SU-DHL-6 (cell line): ENCODE data around the gene GBF1.

ENCODE experiments used
- H2AFZ ChIP-seq: fragments of 200-600 bp; sonication (generic); 2 replicates; pipeline ENCODE4 v1.6.1; 2014; ENCODE audit warnings: low read depth, mild to moderate bottlenecking, moderate library complexity, mixed read lengths, antibody characterized with exemption, low read length; ENCODE audit not compliant: severe bottlenecking
- H3F3A ChIP-seq: fragments of 200-600 bp; shearing (Covaris generic); 2 replicates; pipeline ENCODE4 v1.6.0; 2016; ENCODE audit warnings: antibody characterized with exemption, mild to moderate bottlenecking; ENCODE audit not compliant: insufficient read depth
- H3K27ac ChIP-seq: fragments of 200-600 bp; sonication (generic); 2 replicates; pipeline ENCODE4 v1.5.1; 2016; ENCODE audit warnings: low read depth, mild to moderate bottlenecking, low read length, moderate library complexity, mixed read lengths
- H3K27me3 ChIP-seq: fragments of 200-600 bp; sonication (generic), shearing (Covaris generic); 2 replicates; pipeline ENCODE4 v1.6.0; 2014; ENCODE audit warnings: mild to moderate bottlenecking, low read length
- H3K36me3 ChIP-seq: fragments of 200-600 bp; sonication (generic); 2 replicates; pipeline ENCODE4 v1.6.1; 2014; ENCODE audit warnings: mild to moderate bottlenecking, low read length, mixed read lengths
- H3K4me2 ChIP-seq: fragments of 300-600, 200-600 bp; shearing (Covaris generic), sonication (generic); 2 replicates; pipeline ENCODE4 v1.6.0; 2014; ENCODE audit warnings: low read length, low read depth, mild to moderate bottlenecking; ENCODE audit not compliant: poor library complexity, severe bottlenecking
- H3K4me3 ChIP-seq: fragments of 200-600 bp; sonication (generic); 2 replicates; pipeline ENCODE4 v1.5.1; 2014; ENCODE audit warnings: antibody characterized with exemption, low read length, mild to moderate bottlenecking, mixed read lengths; ENCODE audit not compliant: insufficient read depth, poor library complexity, severe bottlenecking
- H3K79me2 ChIP-seq: fragments of 200-600 bp; sonication (generic); 2 replicates; pipeline ENCODE4 v1.6.1; 2014; ENCODE audit warnings: mild to moderate bottlenecking, low read length, moderate library complexity; ENCODE audit not compliant: insufficient read depth
- H3K9ac ChIP-seq: fragments of 200-600 bp; sonication (generic); 2 replicates; pipeline ENCODE4 v1.7.0; 2014; ENCODE audit warnings: mild to moderate bottlenecking, low read length
- H3K9me2 ChIP-seq: fragments of 200-600 bp; sonication (generic); replicated peaks from 2 replicates; pipeline ENCODE4 v1.6.1; 2014; ENCODE audit warnings: low read length; ENCODE audit not compliant: insufficient read depth
- H3K9me3 ChIP-seq: fragments of 200-600 bp; sonication (generic); 2 replicates; pipeline ENCODE4 v1.6.1; 2014; ENCODE audit warnings: low read length, mixed read lengths; ENCODE audit not compliant: insufficient read depth
- H4K20me1 ChIP-seq: fragments of 200-600 bp; sonication (generic); 2 replicates; pipeline ENCODE4 v1.6.1; 2014; ENCODE audit warnings: low read depth, mild to moderate bottlenecking, antibody characterized with exemption, low read length, moderate library complexity, mixed read lengths
- EZH2phosphoT487 ChIP-seq: fragments of 200-600 bp; sonication (generic), shearing (Covaris generic); conservative IDR thresholded peaks from 2 replicates; pipeline ENCODE4 v1.6.1; 2018; ENCODE audit warnings: mild to moderate bottlenecking, antibody characterized with exemption, low read length, moderate library complexity, mixed read lengths
- TF ChIP-seq, protein P1 (sequence below): fragments of 200-600 bp; sonication (generic); IDR thresholded peaks from one replicate; pipeline ENCODE4 v1.5.1; 2017; ENCODE audit warnings: antibody characterized with exemption, mild to moderate bottlenecking, low read length, moderate library complexity; ENCODE audit not compliant: insufficient read depth, poor library complexity, severe bottlenecking

Gene GBF1

DNA sequence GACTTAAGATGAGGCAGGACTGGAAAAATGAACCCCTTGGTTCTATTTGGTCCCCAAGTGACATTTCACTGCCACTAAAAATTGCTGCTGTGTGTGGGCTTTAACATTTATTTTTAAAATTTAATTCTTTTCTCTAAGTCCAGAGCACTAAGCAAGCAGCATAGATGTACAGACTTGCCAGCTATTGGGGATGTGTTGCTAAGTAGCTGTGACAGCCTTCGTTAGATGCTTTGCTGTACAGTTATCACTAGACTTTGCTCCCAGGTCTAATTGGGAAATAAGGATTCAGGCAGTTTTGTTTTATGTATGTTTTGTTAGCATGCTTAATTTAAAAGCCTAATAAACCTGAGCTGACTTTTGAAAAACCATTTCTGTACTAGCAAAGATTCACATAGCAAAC, 51.8 kb downstream of the GBF1 start:
- TF ChIP-seq, protein P1, sequence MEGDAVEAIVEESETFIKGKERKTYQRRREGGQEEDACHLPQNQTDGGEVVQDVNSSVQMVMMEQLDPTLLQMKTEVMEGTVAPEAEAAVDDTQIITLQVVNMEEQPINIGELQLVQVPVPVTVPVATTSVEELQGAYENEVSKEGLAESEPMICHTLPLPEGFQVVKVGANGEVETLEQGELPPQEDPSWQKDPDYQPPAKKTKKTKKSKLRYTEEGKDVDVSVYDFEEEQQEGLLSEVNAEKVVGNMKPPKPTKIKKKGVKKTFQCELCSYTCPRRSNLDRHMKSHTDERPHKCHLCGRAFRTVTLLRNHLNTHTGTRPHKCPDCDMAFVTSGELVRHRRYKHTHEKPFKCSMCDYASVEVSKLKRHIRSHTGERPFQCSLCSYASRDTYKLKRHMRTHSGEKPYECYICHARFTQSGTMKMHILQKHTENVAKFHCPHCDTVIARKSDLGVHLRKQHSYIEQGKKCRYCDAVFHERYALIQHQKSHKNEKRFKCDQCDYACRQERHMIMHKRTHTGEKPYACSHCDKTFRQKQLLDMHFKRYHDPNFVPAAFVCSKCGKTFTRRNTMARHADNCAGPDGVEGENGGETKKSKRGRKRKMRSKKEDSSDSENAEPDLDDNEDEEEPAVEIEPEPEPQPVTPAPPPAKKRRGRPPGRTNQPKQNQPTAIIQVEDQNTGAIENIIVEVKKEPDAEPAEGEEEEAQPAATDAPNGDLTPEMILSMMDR: no peak
- TF ChIP-seq EZH2phosphoT487: no peak
- H3K27me3 ChIP-seq: no peaks in the 10 kb centered on the region
- no peak overlapping the region for H3K27ac ChIP-seq
- peaks cover 27% of the 10 kb centered on the region for H3K79me2 ChIP-seq
- H3K9me3 ChIP-seq: no peaks in the 10 kb centered on the region
- H3K36me3 ChIP-seq: no peaks in the 10 kb centered on the region; the same call in 1 of the 2 replicates
- no peak overlapping the region for H3K9ac ChIP-seq
- no peak overlapping the region for H3K4me2 ChIP-seq
- H4K20me1 ChIP-seq: peaks cover 12% of the 10 kb centered on the region; the same call in 1 of the 2 replicates
- no peak overlapping the region for H2AFZ ChIP-seq
- no peaks in the 10 kb centered on the region for H3K9me2 ChIP-seq
- H3F3A ChIP-seq: peaks cover 3% of the 10 kb centered on the region; the same call in 1 of the 2 replicates
- no peak overlapping the region for H3K4me3 ChIP-seq

DNA sequence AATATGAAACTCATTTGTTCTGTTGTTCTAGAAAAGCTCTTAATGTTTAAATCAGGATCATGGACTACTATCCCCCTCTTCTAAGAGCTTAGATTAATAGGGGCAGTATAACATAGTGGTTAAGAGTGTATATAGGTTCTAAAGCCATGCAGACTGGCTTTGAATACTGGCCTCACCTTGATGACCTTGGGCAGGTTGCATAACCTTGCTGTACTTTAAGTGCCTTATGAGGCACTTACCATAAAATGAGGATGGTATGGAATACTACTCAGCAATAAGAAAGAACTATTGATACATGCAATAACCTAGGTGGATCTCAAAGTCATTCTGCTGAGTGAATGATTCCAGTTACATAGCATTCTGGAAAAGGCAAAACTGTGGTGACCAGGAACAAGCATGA, 53.6 kb downstream of the GBF1 start:
- peaks cover 28% of the 10 kb centered on the region for H3K79me2 ChIP-seq
- H2AFZ ChIP-seq: no peak overlapping the region

DNA sequence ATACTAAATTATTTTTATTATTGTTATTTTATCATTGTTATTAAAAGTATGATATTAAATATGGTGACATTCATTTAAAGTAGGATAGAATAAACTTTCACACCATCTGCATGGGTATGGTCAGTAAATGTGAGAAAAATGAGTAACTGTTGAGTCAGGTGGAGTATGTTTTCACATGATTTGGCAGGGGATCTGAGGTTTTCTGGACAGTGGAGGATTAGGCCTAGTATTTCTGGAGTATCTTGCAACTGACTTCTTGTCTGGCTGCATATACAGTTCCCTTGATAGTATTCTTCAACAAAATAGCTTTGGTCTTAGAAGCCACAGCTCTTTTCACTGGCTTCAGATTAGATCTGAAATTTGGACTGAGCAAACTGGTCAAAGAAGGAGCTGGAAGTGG, 54.5 kb downstream of the GBF1 start:
- no peaks in the 10 kb centered on the region for H3K9me2 ChIP-seq
- no peaks in the 10 kb centered on the region for H3K9me3 ChIP-seq
- no peak overlapping the region for H2AFZ ChIP-seq
- no peak overlapping the region for H3K4me3 ChIP-seq
- no peak overlapping the region for H3K4me2 ChIP-seq
- no peaks in the 10 kb centered on the region for H3K27me3 ChIP-seq
- no peak overlapping the region for H3K9ac ChIP-seq
- H4K20me1 ChIP-seq: 0 out of 2 replicates have a peak, but pooled peaks cover 10% of the 10 kb centered on the region
- H3K36me3 ChIP-seq: no peaks in the 10 kb centered on the region; the same call in 1 of the 2 replicates
- H3F3A ChIP-seq: peaks cover 3% of the 10 kb centered on the region; the same call in 1 of the 2 replicates
- TF ChIP-seq EZH2phosphoT487: no peak
- TF ChIP-seq, protein P1: no peak
- H3K27ac ChIP-seq: no peak overlapping the region
- peaks cover 33% of the 10 kb centered on the region for H3K79me2 ChIP-seq

More for the DNA sequence above, 53.6 kb downstream of the GBF1 start:
- H3K4me3 ChIP-seq: no peak overlapping the region
- no peak overlapping the region for H3K27ac ChIP-seq
- no peak overlapping the region for H3K9ac ChIP-seq
- H3K9me2 ChIP-seq: no peaks in the 10 kb centered on the region
- H3K27me3 ChIP-seq: no peaks in the 10 kb centered on the region
- TF ChIP-seq, protein P1: no peak
- no peak overlapping the region for H3K4me2 ChIP-seq
- peaks cover 3% of the 10 kb centered on the region; the same call in 1 of the 2 replicates for H3F3A ChIP-seq
- H3K36me3 ChIP-seq: no peaks in the 10 kb centered on the region; the same call in 1 of the 2 replicates
- H3K9me3 ChIP-seq: no peaks in the 10 kb centered on the region
- 0 out of 2 replicates have a peak, but pooled peaks cover 12% of the 10 kb centered on the region for H4K20me1 ChIP-seq
